IMR-90 (cell line): ENCODE data around the gene PMM1.

Experiments used
- BHLHE40 ChIP-seq: fragments of 150-350 bp; IDR thresholded peaks from 2 replicates; pipeline ENCODE4 v1.6.1; 2016; ENCODE audit warnings: mild to moderate bottlenecking, low read depth, low read length
- CEBPB ChIP-seq: IDR thresholded peaks from 2 replicates; pipeline ENCODE4 v1.6.1; 2012; ENCODE audit warnings: low read depth, low read length, improper control_type of control experiment
- MAZ ChIP-seq: IDR thresholded peaks from 2 replicates; pipeline ENCODE4 v1.6.1; 2012; ENCODE audit warnings: low read depth, mild to moderate bottlenecking, low read length, improper control_type of control experiment, moderate library complexity, borderline replicate concordance
- MXI1 ChIP-seq: IDR thresholded peaks from 2 replicates; pipeline ENCODE4 v1.6.1; 2012; ENCODE audit warnings: low read depth, mild to moderate bottlenecking, low read length, moderate library complexity, borderline replicate concordance
- POLR2A ChIP-seq: IDR thresholded peaks from 2 replicates; pipeline ENCODE4 v1.6.1; 2012; ENCODE audit warnings: mild to moderate bottlenecking, low read depth, low read length
- RAD21 ChIP-seq: IDR thresholded peaks from 2 replicates; pipeline ENCODE4 v1.6.1; 2012; ENCODE audit warnings: low read length, improper control_type of control experiment
- RFX5 ChIP-seq: IDR thresholded peaks from 2 replicates; pipeline ENCODE4 v1.8.0; 2012; ENCODE audit warnings: low read depth, mild to moderate bottlenecking, low read length, moderate library complexity
- SMC3 ChIP-seq: fragments of 150-350 bp; IDR thresholded peaks from 2 replicates; pipeline ENCODE4 v1.6.1; 2016; ENCODE audit warnings: low read depth, mild to moderate bottlenecking, antibody characterized with exemption, low read length, moderate library complexity
- USF2 ChIP-seq: fragments of 150-350 bp; IDR thresholded peaks from 2 replicates; pipeline ENCODE4 v1.6.1; 2017; ENCODE audit warnings: mild to moderate bottlenecking, antibody characterized with exemption, low read length, low read depth
- TF ChIP-seq, protein P1 (sequence below): conservative IDR thresholded peaks from 2 replicates; pipeline ENCODE4 v1.5.1; 2012; ENCODE audit warnings: mild to moderate bottlenecking, low read depth, low read length, improper control_type of control experiment

DNA sequence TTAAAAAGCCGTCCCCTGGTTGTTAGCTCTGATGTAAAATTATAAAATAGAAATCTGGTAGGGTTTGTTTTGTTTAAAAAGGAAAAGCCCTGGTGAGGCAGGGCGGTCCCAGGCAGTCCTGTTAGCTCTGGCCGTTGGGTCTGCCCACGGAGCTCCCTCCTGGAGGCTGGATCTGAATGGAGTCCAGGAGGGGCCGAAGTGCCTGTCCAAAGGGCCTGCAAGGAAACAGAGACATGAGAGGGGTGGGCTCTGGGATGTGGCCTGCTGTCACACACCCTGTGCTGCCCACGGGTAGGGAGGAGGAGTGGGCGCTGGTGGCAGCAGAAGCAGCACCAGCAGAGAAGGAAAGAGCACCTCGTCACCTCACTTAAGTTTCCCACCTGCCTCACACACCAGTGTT, 11.3 kb upstream of the PMM1 start:
- TF ChIP-seq RFX5 (no peak), MAZ (no peak), MXI1 (no peak), BHLHE40 (no peak), USF2 (no peak), POLR2A (no peak), SMC3 (no peak), CEBPB (no peak), RAD21 (no peak)
- TF ChIP-seq, protein P1, sequence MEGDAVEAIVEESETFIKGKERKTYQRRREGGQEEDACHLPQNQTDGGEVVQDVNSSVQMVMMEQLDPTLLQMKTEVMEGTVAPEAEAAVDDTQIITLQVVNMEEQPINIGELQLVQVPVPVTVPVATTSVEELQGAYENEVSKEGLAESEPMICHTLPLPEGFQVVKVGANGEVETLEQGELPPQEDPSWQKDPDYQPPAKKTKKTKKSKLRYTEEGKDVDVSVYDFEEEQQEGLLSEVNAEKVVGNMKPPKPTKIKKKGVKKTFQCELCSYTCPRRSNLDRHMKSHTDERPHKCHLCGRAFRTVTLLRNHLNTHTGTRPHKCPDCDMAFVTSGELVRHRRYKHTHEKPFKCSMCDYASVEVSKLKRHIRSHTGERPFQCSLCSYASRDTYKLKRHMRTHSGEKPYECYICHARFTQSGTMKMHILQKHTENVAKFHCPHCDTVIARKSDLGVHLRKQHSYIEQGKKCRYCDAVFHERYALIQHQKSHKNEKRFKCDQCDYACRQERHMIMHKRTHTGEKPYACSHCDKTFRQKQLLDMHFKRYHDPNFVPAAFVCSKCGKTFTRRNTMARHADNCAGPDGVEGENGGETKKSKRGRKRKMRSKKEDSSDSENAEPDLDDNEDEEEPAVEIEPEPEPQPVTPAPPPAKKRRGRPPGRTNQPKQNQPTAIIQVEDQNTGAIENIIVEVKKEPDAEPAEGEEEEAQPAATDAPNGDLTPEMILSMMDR: no peak
